Measurements from ENCODE around the gene DISC1. TPM values are rescaled to one million over a fixed set of nuclear protein-coding genes. Genes with fewer than 3 reads are reported as not detected.

The DISC1 gene
- polyA plus RNA-seq, 1 experiment = 5.4 TPM

GRCh38 chr1:232049335-232049734 lies 422.7 kb downstream of the DISC1 start:
- no peaks in the 10 kb centered on the region for H3K27me3 ChIP-seq (ENCODE audit: control insufficient read depth, insufficient read depth, low read length)
- H3K9me3 ChIP-seq (ENCODE audit: control insufficient read depth, insufficient read depth, low read length) = peaks cover 2% of the 10 kb centered on the region; the same call in 1 of the 2 replicates
- no peak overlapping the region for H3K27ac ChIP-seq (ENCODE audit: low read depth, low read length)
- no peak for DNase-seq (ENCODE audit: low read depth, low spot score)
- ChIA-PET CTCF (no interaction called here), POLR2A (no interaction called here)
- TF ChIP-seq, protein P1, sequence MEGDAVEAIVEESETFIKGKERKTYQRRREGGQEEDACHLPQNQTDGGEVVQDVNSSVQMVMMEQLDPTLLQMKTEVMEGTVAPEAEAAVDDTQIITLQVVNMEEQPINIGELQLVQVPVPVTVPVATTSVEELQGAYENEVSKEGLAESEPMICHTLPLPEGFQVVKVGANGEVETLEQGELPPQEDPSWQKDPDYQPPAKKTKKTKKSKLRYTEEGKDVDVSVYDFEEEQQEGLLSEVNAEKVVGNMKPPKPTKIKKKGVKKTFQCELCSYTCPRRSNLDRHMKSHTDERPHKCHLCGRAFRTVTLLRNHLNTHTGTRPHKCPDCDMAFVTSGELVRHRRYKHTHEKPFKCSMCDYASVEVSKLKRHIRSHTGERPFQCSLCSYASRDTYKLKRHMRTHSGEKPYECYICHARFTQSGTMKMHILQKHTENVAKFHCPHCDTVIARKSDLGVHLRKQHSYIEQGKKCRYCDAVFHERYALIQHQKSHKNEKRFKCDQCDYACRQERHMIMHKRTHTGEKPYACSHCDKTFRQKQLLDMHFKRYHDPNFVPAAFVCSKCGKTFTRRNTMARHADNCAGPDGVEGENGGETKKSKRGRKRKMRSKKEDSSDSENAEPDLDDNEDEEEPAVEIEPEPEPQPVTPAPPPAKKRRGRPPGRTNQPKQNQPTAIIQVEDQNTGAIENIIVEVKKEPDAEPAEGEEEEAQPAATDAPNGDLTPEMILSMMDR (IDR thresholded peaks at IDR 0.05; ENCODE audit: low read depth, low read length) = no peak
- no peak overlapping the region for H3K4me3 ChIP-seq (ENCODE audit: low read depth, low read length)

- ChIA-PET POLR2A (no interaction called here), CTCF (no interaction called here)
- TF ChIP-seq, protein P1 (IDR thresholded peaks at IDR 0.05; ENCODE audit: low read depth, low read length) = no peak
- peaks cover 2% of the 10 kb centered on the region; the same call in 1 of the 2 replicates for H3K9me3 ChIP-seq (ENCODE audit: control insufficient read depth, insufficient read depth, low read length)
- H3K27me3 ChIP-seq (ENCODE audit: control insufficient read depth, insufficient read depth, low read length) = no peaks in the 10 kb centered on the region
- DNase-seq (ENCODE audit: low read depth, low spot score) = no peak
- H3K4me3 ChIP-seq (ENCODE audit: low read depth, low read length) = no peak overlapping the region
- H3K27ac ChIP-seq (ENCODE audit: low read depth, low read length) = no peak overlapping the region
These were observed 430.8 kb downstream of the DISC1 start for GRCh38 chr1:232057217-232057895.

GRCh38 chr1:232057896-232058274 lies 431.3 kb downstream of the DISC1 start:
- Histone ChIP-seq H3K9me3 (ENCODE audit: control insufficient read depth, insufficient read depth, low read length) (peaks cover 2% of the 10 kb centered on the region; the same call in 1 of the 2 replicates), H3K27me3 (ENCODE audit: control insufficient read depth, insufficient read depth, low read length) (peaks cover under 1% of the 10 kb centered on the region), H3K27ac (ENCODE audit: low read depth, low read length) (no peak overlapping the region), H3K4me3 (ENCODE audit: low read depth, low read length) (no peak overlapping the region)
- POLR2A ChIA-PET = no interaction called here
- TF ChIP-seq, protein P1 (IDR thresholded peaks at IDR 0.05; ENCODE audit: low read depth, low read length) = no peak
- CTCF ChIA-PET = no interaction called here
- DNase-seq (ENCODE audit: low read depth, low spot score) = no peak

- H3K4me3 ChIP-seq (ENCODE audit: low read depth, low read length) = no peak overlapping the region
- peaks cover 2% of the 10 kb centered on the region for H3K27me3 ChIP-seq (ENCODE audit: control insufficient read depth, insufficient read depth, low read length)
- DNase-seq (ENCODE audit: low read depth, low spot score) = no peak
- ChIA-PET POLR2A (no interaction called here), CTCF (no interaction called here)
- no peaks in the 10 kb centered on the region for H3K9me3 ChIP-seq (ENCODE audit: control insufficient read depth, insufficient read depth, low read length)
- TF ChIP-seq, protein P1 (IDR thresholded peaks at IDR 0.05; ENCODE audit: low read depth, low read length) = no peak
- H3K27ac ChIP-seq (ENCODE audit: low read depth, low read length) = no peak overlapping the region
These were observed 433.3 kb downstream of the DISC1 start for GRCh38 chr1:232059726-232060374.

- Histone ChIP-seq H3K4me3 (ENCODE audit: low read depth, low read length) (no peak overlapping the region), H3K27me3 (ENCODE audit: control insufficient read depth, insufficient read depth, low read length) (peaks cover 2% of the 10 kb centered on the region), H3K9me3 (ENCODE audit: control insufficient read depth, insufficient read depth, low read length) (no peaks in the 10 kb centered on the region), H3K27ac (ENCODE audit: low read depth, low read length) (no peak overlapping the region)
- DNase-seq (ENCODE audit: low read depth, low spot score) = no peak
- ChIA-PET POLR2A (no interaction called here), CTCF (no interaction called here)
- TF ChIP-seq, protein P1 (IDR thresholded peaks at IDR 0.05; ENCODE audit: low read depth, low read length) = no peak
These were observed 436.4 kb downstream of the DISC1 start for GRCh38 chr1:232062967-232063366.
